ENCODE data around the gene LRRIQ3. TPM values are rescaled to one million over a fixed set of nuclear protein-coding genes. Genes with fewer than 3 reads are reported as not detected.

Gene LRRIQ3, protein sequence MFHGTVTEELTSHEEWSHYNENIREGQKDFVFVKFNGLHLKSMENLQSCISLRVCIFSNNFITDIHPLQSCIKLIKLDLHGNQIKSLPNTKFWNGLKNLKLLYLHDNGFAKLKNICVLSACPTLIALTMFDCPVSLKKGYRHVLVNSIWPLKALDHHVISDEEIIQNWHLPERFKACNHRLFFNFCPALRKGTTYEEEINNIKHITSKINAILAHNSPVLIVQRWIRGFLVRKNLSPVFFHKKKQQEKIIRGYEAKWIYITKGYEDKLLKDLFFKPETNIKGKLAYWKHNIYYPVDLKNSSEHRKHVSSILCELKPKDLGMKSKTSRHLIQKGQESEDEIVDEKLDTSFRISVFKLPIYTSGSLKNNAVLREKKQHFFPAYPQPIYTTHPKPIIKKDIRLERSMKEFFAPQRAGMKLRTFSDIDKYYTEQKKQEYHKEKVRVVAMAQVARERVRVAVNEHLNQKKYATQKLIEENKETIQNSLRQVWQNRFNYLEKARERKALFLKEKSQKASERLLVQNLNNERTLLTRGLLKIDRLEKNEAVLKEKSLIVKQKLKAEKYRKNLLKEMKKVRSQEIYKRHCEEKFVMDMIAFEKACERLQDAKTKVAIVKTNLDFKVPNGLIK
- 0.18 TPM for polyA plus RNA-seq (2013, experiment 1 of 2)
- 0.30 TPM for polyA plus RNA-seq (2013, experiment 2 of 2)

DNA sequence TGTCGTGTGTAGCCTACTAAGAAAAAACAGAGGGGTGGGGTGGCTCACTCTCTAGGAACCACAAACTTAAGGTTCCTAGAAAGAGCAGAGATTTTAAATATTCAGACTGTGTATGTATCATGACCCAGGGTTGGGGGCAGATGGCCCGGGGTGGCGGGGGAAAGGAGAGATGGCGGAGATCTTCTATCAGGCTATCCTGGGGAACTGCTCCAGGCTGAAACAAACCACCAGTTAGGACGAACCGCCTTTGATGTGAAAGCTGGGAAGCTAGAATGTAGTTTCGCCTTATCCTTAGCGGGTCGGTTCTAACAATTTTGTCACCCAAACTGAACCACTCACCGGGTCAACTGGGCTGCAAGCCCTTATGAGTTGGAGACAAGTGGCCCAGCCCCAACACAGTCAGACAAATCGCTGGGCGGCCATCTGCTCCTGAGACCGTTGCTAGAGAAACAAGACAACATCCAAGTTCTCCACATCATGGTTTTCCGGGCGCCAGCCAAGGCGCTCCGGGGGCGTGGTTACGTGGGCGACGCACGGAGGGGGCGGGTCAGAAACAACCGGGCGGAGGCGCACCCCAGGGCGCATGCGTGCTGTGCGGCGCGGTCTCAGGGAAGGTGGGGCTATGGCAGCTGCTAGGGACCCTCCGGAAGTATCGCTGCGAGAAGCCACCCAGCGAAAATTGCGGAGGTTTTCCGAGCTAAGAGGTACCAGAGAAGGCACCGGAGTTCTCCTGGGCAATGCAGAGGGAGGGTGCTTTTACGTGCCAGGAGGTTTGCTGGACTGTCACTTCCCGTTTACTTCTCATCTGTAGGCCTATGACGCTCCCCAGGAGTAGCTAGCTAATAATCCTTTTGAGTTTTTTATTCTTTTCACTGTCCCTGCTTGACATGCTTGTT lies at the start of gene LRRIQ3, which contains the start of gene FPGT:
Gene LRRIQ3, minus strand, starts transcription at position 520 of the 896 bp plus-strand sequence. CDS start 14,492 bp downstream, outside the sequence.
Gene FPGT, plus strand, starts transcription at position 586 of the 896 bp plus-strand sequence. Its CDS starts 37 bp downstream, at position 623.
- H3K36me3 ChIP-seq (ENCODE audit: control insufficient read depth, insufficient read depth, low read length): no peaks in the 10 kb centered on the region
- 60 to 70% methylated on average over 36 to 37 of the region's 41 CpGs for WGBS, 2 experiments (ENCODE audit: insufficient coverage in 2 of 2)
- peak within 1 kb of the TSS; percentile 44 for H3K4me3 ChIP-seq (ENCODE audit: extremely low read depth, insufficient read depth, low read length, poor library complexity, severe bottlenecking)
- peak within 1 kb of the TSS; percentile 54 for H3K27ac ChIP-seq (ENCODE audit: low read depth, low read length, severe bottlenecking)
- H3K4me1 ChIP-seq (ENCODE audit: control insufficient read depth, insufficient read depth, low read length, poor library complexity, severe bottlenecking): no peaks in the 10 kb centered on the region
- no peaks in the 10 kb centered on the region for H3K9me3 ChIP-seq (ENCODE audit: control insufficient read depth, low read length)

DNA sequence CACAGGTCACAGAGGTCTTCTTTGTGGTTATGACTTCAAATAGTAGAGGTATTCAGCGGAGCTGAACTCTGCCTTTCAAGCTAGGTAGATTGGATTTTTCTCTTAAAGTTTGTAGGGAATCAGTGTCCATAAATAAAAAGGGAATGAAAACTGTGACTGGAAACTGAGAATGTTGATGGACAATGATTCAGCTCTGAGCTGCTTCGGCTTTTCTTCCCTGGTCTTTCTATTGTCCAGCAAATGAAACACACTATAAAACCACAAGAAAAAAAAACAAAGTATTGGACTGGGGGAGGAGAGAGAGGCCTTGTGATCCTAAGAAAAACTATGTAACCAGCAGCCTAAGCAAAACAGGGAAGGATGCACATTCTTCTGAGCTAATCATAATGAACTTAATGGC lies 48.3 kb upstream of the LRRIQ3 start:
- Histone ChIP-seq H3K27ac (ENCODE audit: low read depth, low read length, severe bottlenecking) (no peak overlapping the region), H3K36me3 (ENCODE audit: control insufficient read depth, insufficient read depth, low read length) (no peaks in the 10 kb centered on the region), H3K4me1 (ENCODE audit: control insufficient read depth, insufficient read depth, low read length, poor library complexity, severe bottlenecking) (no peaks in the 10 kb centered on the region), H3K9me3 (ENCODE audit: control insufficient read depth, low read length) (peaks cover 2% of the 10 kb centered on the region), H3K4me3 (ENCODE audit: extremely low read depth, insufficient read depth, low read length, poor library complexity, severe bottlenecking) (no peak overlapping the region)
- WGBS, 2 experiments (ENCODE audit: insufficient coverage in 2 of 2): 80 to 100% methylated on average over 1 of the region's 2 CpGs

DNA sequence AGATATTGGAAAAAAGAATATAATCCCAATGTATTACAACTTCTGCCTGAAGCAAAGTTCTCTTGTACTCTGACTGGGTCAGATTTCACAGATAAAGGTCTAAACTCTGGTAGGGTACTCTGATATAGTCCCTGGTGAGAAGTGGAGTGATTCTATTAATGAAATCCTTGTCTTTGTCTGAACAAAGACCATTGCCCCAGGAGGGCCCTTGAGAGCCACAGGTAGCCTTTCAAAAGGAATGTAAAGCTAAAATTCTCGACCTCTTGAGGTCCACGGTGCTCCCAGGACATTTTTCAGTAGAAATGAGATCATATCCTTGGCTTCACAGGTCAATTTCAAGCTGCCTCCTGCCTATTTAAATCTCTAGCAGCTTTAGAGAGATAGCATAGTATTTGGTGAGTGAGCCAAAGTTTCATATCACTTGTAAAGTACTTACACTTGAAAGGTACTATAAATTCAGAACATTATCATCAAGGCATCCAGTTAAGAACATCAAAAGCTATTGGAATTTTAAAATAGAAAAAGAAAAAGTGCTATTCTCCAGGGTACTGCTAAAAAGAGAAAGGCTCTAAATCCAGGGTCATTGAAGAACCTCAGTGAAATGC lies 47.3 kb upstream of the LRRIQ3 start:
- peaks cover 2% of the 10 kb centered on the region for H3K9me3 ChIP-seq (ENCODE audit: control insufficient read depth, low read length)
- H3K4me1 ChIP-seq (ENCODE audit: control insufficient read depth, insufficient read depth, low read length, poor library complexity, severe bottlenecking): no peaks in the 10 kb centered on the region
- H3K4me3 ChIP-seq (ENCODE audit: extremely low read depth, insufficient read depth, low read length, poor library complexity, severe bottlenecking): no peak overlapping the region
- WGBS, 2 experiments (ENCODE audit: insufficient coverage in 2 of 2): 8 to 20% methylated on average over 1 to 2 of the region's 2 CpGs
- no peak overlapping the region for H3K27ac ChIP-seq (ENCODE audit: low read depth, low read length, severe bottlenecking)
- no peaks in the 10 kb centered on the region for H3K36me3 ChIP-seq (ENCODE audit: control insufficient read depth, insufficient read depth, low read length)

DNA sequence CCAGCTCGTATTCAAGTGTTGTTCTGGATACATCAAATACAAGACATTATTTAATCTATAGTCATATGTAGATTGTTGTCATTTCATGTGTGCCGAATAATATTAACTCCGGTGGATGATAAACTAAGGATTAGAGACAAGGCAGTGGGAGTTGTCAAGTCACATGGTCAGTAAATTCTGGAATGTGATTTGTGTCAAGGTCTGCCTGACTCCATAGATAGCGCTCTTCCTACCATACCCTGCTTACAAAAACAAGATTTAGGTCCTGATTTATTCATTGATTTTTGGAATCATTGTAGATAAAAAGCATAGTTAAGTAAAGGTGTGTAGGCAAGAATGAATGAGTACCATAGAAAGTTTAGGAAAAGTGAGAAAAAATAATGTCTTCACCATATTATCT lies 39.8 kb upstream of the LRRIQ3 start:
- no CpG with 5 or more reads among the region's 4 CpGs for WGBS, 2 experiments (ENCODE audit: insufficient coverage in 2 of 2)
- no peaks in the 10 kb centered on the region for H3K9me3 ChIP-seq (ENCODE audit: control insufficient read depth, low read length)
- no peaks in the 10 kb centered on the region for H3K4me1 ChIP-seq (ENCODE audit: control insufficient read depth, insufficient read depth, low read length, poor library complexity, severe bottlenecking)
- H3K4me3 ChIP-seq (ENCODE audit: extremely low read depth, insufficient read depth, low read length, poor library complexity, severe bottlenecking): no peak overlapping the region
- no peak overlapping the region for H3K27ac ChIP-seq (ENCODE audit: low read depth, low read length, severe bottlenecking)
- no peaks in the 10 kb centered on the region for H3K36me3 ChIP-seq (ENCODE audit: control insufficient read depth, insufficient read depth, low read length)

DNA sequence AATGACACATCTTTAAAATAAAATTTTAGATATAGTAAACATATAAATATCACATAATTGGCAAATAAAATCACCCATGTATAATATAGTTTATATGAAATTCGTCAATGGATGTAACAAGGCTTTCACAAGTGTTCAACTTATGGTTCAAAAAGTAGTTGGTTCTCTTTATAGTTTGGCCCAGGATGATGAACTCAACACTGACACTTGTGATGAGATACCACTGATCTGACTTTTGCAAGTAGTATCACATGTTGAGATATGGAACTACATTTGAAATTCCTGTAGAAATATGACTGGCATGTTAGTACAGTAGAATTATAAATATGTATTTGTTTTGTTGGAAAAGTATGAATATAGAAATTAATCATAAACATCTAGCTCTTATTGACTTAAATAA lies 39.1 kb upstream of the LRRIQ3 start:
- H3K27ac ChIP-seq (ENCODE audit: low read depth, low read length, severe bottlenecking): no peak overlapping the region
- WGBS, 2 experiments (ENCODE audit: insufficient coverage in 2 of 2): 100% methylated on average over 1 of the region's 1 CpG; no CpG with 5 or more reads in 1 of the 2 experiments
- no peak overlapping the region for H3K4me3 ChIP-seq (ENCODE audit: extremely low read depth, insufficient read depth, low read length, poor library complexity, severe bottlenecking)
- H3K4me1 ChIP-seq (ENCODE audit: control insufficient read depth, insufficient read depth, low read length, poor library complexity, severe bottlenecking): no peaks in the 10 kb centered on the region
- no peaks in the 10 kb centered on the region for H3K36me3 ChIP-seq (ENCODE audit: control insufficient read depth, insufficient read depth, low read length)
- H3K9me3 ChIP-seq (ENCODE audit: control insufficient read depth, low read length): no peaks in the 10 kb centered on the region

DNA sequence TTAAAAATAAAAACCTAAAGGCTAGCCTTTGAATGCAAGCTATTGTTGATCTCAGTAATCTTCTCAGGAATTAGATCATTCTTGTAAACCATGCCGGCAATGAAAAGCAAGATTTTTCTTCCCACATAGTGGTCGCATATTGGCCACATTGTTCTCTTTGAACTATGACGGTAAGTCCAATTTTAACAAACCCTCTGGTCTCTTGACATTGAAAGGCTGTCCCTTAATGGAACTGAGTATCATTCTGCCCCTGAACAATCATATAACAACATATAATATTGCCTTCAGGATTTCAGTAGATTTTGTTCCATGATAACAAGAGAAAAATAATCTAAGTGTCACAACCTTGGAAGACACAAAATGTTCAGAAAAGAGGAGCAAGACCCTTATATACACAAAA lies 38.5 kb upstream of the LRRIQ3 start:
- Histone ChIP-seq H3K27ac (ENCODE audit: low read depth, low read length, severe bottlenecking) (no peak overlapping the region), H3K4me1 (ENCODE audit: control insufficient read depth, insufficient read depth, low read length, poor library complexity, severe bottlenecking) (no peaks in the 10 kb centered on the region), H3K36me3 (ENCODE audit: control insufficient read depth, insufficient read depth, low read length) (no peaks in the 10 kb centered on the region), H3K9me3 (ENCODE audit: control insufficient read depth, low read length) (no peaks in the 10 kb centered on the region), H3K4me3 (ENCODE audit: extremely low read depth, insufficient read depth, low read length, poor library complexity, severe bottlenecking) (no peak overlapping the region)
- WGBS, 2 experiments (ENCODE audit: insufficient coverage in 2 of 2): 100% methylated on average over 2 to 3 of the region's 3 CpGs

DNA sequence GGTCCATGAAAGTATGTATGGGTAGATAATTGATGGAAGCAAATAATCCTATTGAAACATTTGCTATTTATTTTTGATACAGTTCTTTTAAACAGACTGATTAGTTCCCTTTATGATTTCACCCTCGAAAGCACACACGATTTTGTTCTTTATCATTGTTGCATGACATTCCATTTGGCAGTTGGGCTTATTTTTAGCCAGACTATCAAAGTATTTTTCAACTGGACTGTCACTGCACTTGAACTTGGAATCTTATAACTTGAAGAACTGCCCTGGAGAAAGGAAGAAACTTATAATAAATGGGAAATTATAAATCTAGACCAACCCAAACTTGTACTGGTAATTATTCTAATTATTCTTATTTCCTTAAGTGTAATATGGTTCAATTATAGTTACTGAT lies 37.2 kb upstream of the LRRIQ3 start, which contains the start of gene TNNI3K:
Gene TNNI3K, plus strand, starts transcription at position 235 of the 400 bp plus-strand sequence. Its CDS starts 65 bp downstream, at position 300.
- H3K9me3 ChIP-seq (ENCODE audit: control insufficient read depth, low read length): no peaks in the 10 kb centered on the region
- H3K27ac ChIP-seq (ENCODE audit: low read depth, low read length, severe bottlenecking): no peak within 1 kb of the TSS
- H3K4me3 ChIP-seq (ENCODE audit: extremely low read depth, insufficient read depth, low read length, poor library complexity, severe bottlenecking): no peak within 1 kb of the TSS
- WGBS, 2 experiments (ENCODE audit: insufficient coverage in 2 of 2): 80 to 86% methylated on average over 2 of the region's 2 CpGs
- no peaks in the 10 kb centered on the region for H3K36me3 ChIP-seq (ENCODE audit: control insufficient read depth, insufficient read depth, low read length)
- no peaks in the 10 kb centered on the region for H3K4me1 ChIP-seq (ENCODE audit: control insufficient read depth, insufficient read depth, low read length, poor library complexity, severe bottlenecking)

DNA sequence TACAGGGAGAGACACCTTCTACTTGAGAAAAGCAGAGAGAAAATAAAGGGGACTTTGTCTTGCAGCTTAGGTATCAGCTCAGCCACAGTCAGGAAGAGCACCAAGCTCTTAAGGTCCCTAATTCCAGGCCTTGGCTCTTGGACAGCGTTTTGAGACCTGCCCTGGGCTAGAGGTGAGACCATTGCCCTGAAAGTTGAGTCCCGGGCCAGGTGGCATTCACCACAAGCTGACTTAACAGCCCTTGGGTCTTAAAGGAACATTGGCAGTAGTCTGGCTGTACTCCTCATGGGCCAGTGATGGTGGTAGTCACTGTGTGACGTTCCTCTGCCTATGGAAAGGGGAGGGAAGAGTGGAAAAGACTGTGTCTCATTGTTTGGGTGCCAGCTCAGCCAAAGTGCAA lies 25.5 kb upstream of the LRRIQ3 start:
- no peak overlapping the region for H3K27ac ChIP-seq (ENCODE audit: low read depth, low read length, severe bottlenecking)
- H3K4me3 ChIP-seq (ENCODE audit: extremely low read depth, insufficient read depth, low read length, poor library complexity, severe bottlenecking): no peak overlapping the region
- no peaks in the 10 kb centered on the region for H3K4me1 ChIP-seq (ENCODE audit: control insufficient read depth, insufficient read depth, low read length, poor library complexity, severe bottlenecking)
- WGBS, 2 experiments (ENCODE audit: insufficient coverage in 2 of 2): 79 to 94% methylated on average over 3 of the region's 3 CpGs
- no peaks in the 10 kb centered on the region for H3K9me3 ChIP-seq (ENCODE audit: control insufficient read depth, low read length)
- H3K36me3 ChIP-seq (ENCODE audit: control insufficient read depth, insufficient read depth, low read length): no peaks in the 10 kb centered on the region

DNA sequence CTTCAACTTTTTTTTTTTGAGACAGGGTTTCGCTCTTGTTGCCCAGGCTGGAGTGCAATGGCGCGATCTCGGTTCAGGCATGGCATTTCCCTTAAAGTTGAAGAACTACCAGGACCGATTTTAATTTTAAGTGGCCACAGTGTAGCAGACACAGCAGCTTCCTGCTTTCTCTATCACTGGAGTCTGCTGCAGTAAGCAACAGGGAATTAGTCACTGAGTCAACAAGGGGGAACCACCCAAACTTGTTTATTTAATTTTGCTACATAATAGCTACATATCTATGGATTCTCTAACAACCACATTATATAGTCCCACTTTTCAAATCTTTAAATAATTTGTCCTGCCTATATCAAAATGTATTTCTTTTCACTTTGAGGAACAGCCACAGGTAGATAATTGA lies 24.7 kb upstream of the LRRIQ3 start:
- Histone ChIP-seq H3K36me3 (ENCODE audit: control insufficient read depth, insufficient read depth, low read length) (no peaks in the 10 kb centered on the region), H3K9me3 (ENCODE audit: control insufficient read depth, low read length) (no peaks in the 10 kb centered on the region), H3K4me3 (ENCODE audit: extremely low read depth, insufficient read depth, low read length, poor library complexity, severe bottlenecking) (no peak overlapping the region), H3K27ac (ENCODE audit: low read depth, low read length, severe bottlenecking) (no peak overlapping the region), H3K4me1 (ENCODE audit: control insufficient read depth, insufficient read depth, low read length, poor library complexity, severe bottlenecking) (no peaks in the 10 kb centered on the region)
- WGBS, 2 experiments (ENCODE audit: insufficient coverage in 2 of 2): 91 to 94% methylated on average over 5 of the region's 5 CpGs

DNA sequence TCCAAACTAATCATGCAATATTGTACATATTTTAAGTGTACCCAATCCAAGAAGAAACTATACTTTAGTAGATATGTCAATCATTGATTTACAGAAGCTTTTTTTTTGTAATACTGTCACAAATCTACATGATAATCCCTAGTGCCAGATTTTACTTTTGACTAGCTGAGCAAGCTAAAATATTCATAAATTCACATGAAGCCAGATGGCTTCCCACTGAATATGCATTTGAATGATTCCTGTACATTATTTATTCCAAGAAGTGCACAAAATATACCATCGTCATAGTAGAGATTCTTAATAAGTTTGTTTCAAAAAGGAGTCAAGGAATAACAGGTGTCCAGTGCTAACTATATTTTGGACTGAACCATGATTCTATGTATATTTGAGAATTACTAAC lies 17.3 kb upstream of the LRRIQ3 start:
- WGBS, 2 experiments (ENCODE audit: insufficient coverage in 2 of 2): no CpG with 5 or more reads among the region's 1 CpG
- Histone ChIP-seq H3K27ac (ENCODE audit: low read depth, low read length, severe bottlenecking) (no peak overlapping the region), H3K4me3 (ENCODE audit: extremely low read depth, insufficient read depth, low read length, poor library complexity, severe bottlenecking) (no peak overlapping the region), H3K36me3 (ENCODE audit: control insufficient read depth, insufficient read depth, low read length) (no peaks in the 10 kb centered on the region), H3K4me1 (ENCODE audit: control insufficient read depth, insufficient read depth, low read length, poor library complexity, severe bottlenecking) (no peaks in the 10 kb centered on the region), H3K9me3 (ENCODE audit: control insufficient read depth, low read length) (no peaks in the 10 kb centered on the region)

All from mesodermal cell (in vitro differentiated cells).